Ecto neural progenitor cell (in vitro differentiated cells): ENCODE data around the gene DNAH6.

Source experiments
- DNase-seq: peaks from one replicate; pipeline ENCODE4 v3.0.0-alpha.2; 2018; ENCODE audit warnings: low spot score

DNAH6 gene

GRCh38 chr2:84800194-84800805 lies 284.0 kb downstream of the DNAH6 start:
- DNase-seq, result no peak

- DNase-seq, result no peak
These were observed 285.5 kb downstream of the DNAH6 start for GRCh38 chr2:84801811-84802210.

- DNase-seq, result no peak
These were observed 289.1 kb downstream of the DNAH6 start for GRCh38 chr2:84805250-84805958.

- DNase-seq, result no peak
These were observed 290.8 kb downstream of the DNAH6 start for GRCh38 chr2:84807063-84807485.

GRCh38 chr2:84808279-84808678 lies 292.0 kb downstream of the DNAH6 start:
- no peak for DNase-seq

- no peak for DNase-seq
These were observed 295.6 kb downstream of the DNAH6 start for GRCh38 chr2:84811839-84812431.

GRCh38 chr2:84815146-84815545 lies 298.8 kb downstream of the DNAH6 start:
- no peak for DNase-seq

- no peak for DNase-seq
These were observed 300.2 kb downstream of the DNAH6 start for GRCh38 chr2:84816426-84817026.

- DNase-seq, result no peak
These were observed 300.9 kb downstream of the DNAH6 start for GRCh38 chr2:84817239-84817655.

- DNase-seq, result no peak
These were observed 305.5 kb downstream of the DNAH6 start for GRCh38 chr2:84821806-84822205.

- no peak for DNase-seq
These were observed 306.9 kb downstream of the DNAH6 start for GRCh38 chr2:84823229-84823628.

- no peak for DNase-seq
These were observed 307.5 kb downstream of the DNAH6 start for GRCh38 chr2:84823788-84824187.

GRCh38 chr2:84827978-84828575 lies 311.8 kb downstream of the DNAH6 start:
- no peak for DNase-seq

GRCh38 chr2:84829693-84830092 lies 313.4 kb downstream of the DNAH6 start:
- DNase-seq, result no peak

- no peak for DNase-seq
These were observed 313.8 kb downstream of the DNAH6 start for GRCh38 chr2:84830095-84830494.

- no peak for DNase-seq
These were observed 314.6 kb downstream of the DNAH6 start for GRCh38 chr2:84830758-84831500.

- no peak for DNase-seq
These were observed 316.6 kb downstream of the DNAH6 start for GRCh38 chr2:84832772-84833461.

- DNase-seq, result no peak
These were observed 317.3 kb downstream of the DNAH6 start for GRCh38 chr2:84833481-84834150.

- DNase-seq, result no peak
These were observed 319.9 kb downstream of the DNAH6 start for GRCh38 chr2:84836215-84836614.

GRCh38 chr2:84838434-84839145 lies 322.3 kb downstream of the DNAH6 start:
- no peak for DNase-seq
